Keratinocyte (primary cell): Measurements from ENCODE around the gene AMIGO2. TPM values are rescaled to one million over a fixed set of nuclear protein-coding genes. Genes with fewer than 3 reads are reported as not detected.

ENCODE experiments used
- DNase-seq: peaks from one replicate; pipeline ENCODE4 v3.0.0-alpha.2; 2011; ENCODE audit warnings: low read depth, missing footprints, low spot score
- FAIRE-seq: peaks from 2 replicates; lab custom pipeline; 2011; peaks lifted over from hg19 to GRCh38; lab: Jason Lieb, UNC
- H2AFZ ChIP-seq: 2 replicates; pipeline ENCODE4 v1.6.0; 2012; ENCODE audit warnings: low read length, control low read depth, inconsistent platforms; ENCODE audit not compliant: control insufficient read depth
- H3K27ac ChIP-seq: 2 replicates; pipeline ENCODE4 v1.5.1; 2011; ENCODE audit warnings: low read length; ENCODE audit not compliant: control insufficient read depth, insufficient read depth
- H3K27me3 ChIP-seq: 3 replicates; pipeline ENCODE4 v1.6.0; 2011; ENCODE audit warnings: low read length; ENCODE audit not compliant: control insufficient read depth, insufficient read depth; ENCODE audit errors: extremely low read depth
- H3K36me3 ChIP-seq, 2 experiments: 2 replicates in 1 of 2; 3 replicates in 1 of 2; pipeline ENCODE4 v1.5.1; 2011; ENCODE audit warnings: low read length in 2 of 2, mild to moderate bottlenecking in 1 of 2; ENCODE audit not compliant: control insufficient read depth in 2 of 2, insufficient read depth in 2 of 2; ENCODE audit errors: extremely low read depth in 1 of 2
- H3K4me1 ChIP-seq: 3 replicates; pipeline ENCODE4 v1.5.1; 2011; ENCODE audit warnings: low read length; ENCODE audit not compliant: control insufficient read depth, insufficient read depth; ENCODE audit errors: extremely low read depth
- H3K4me2 ChIP-seq: 3 replicates; pipeline ENCODE4 v1.6.0; 2011; ENCODE audit warnings: low read depth, low read length; ENCODE audit not compliant: control insufficient read depth, insufficient read depth; ENCODE audit errors: extremely low read depth
- H3K4me3 ChIP-seq, 3 experiments: fragments of 200-600 bp in 1 of 3; sonication (generic) in 1 of 3; 2 replicates in 2 of 3; 3 replicates in 1 of 3; pipeline ENCODE4 v1.5.1; 2011 to 2016; ENCODE audit warnings: low read length in 3 of 3, mild to moderate bottlenecking in 3 of 3, control low read depth in 2 of 3, inconsistent platforms in 1 of 3, low read depth in 1 of 3, mixed read lengths in 1 of 3, mixed run types in 1 of 3, moderate library complexity in 1 of 3; ENCODE audit not compliant: control insufficient read depth in 2 of 3, insufficient read depth in 2 of 3; ENCODE audit errors: extremely low read depth in 1 of 3
- H3K79me2 ChIP-seq: 2 replicates; pipeline ENCODE4 v1.6.0; 2012; ENCODE audit warnings: low read length; ENCODE audit not compliant: control insufficient read depth, insufficient read depth
- H3K9ac ChIP-seq: 3 replicates; pipeline ENCODE4 v1.6.0; 2011; ENCODE audit warnings: low read length; ENCODE audit not compliant: control insufficient read depth, insufficient read depth; ENCODE audit errors: extremely low read depth
- H3K9me1 ChIP-seq: 3 replicates; pipeline ENCODE4 v1.6.0; 2011; ENCODE audit warnings: low read length; ENCODE audit not compliant: control insufficient read depth, insufficient read depth; ENCODE audit errors: extremely low read depth
- H3K9me3 ChIP-seq: 2 replicates; pipeline ENCODE4 v1.5.1; 2012; ENCODE audit warnings: low read depth, low read length; ENCODE audit not compliant: control insufficient read depth
- H4K20me1 ChIP-seq: 3 replicates; pipeline ENCODE4 v1.6.0; 2011; ENCODE audit warnings: low read length; ENCODE audit not compliant: control insufficient read depth, insufficient read depth; ENCODE audit errors: extremely low read depth
- EZH2 ChIP-seq: IDR thresholded peaks from one replicate; pipeline ENCODE4 v1.6.1; 2012; ENCODE audit warnings: inconsistent platforms, mild to moderate bottlenecking, low read length, moderate library complexity
- dilution Hi-C: fragments of 300-500 bp; cut with MboI; formaldehyde crosslinking; loops from one replicate; pipeline ENCODE4 v1.7.0; 2020; ENCODE audit warnings: low sequenced_read_pairs; ENCODE audit not compliant: extremely low pct_ligation_motif_present
- polyA plus RNA-seq, 5 experiments: library from polyadenylated mRNA; depleted of rRNA in 3 of 5; stranded (reverse) in 3 of 5; stranded (forward) in 1 of 5; unstranded in 1 of 5; fragments of >200 nt; gene quantifications; 1 replicate in 1 of 5; 2 replicates in 3 of 5; 3 replicates in 1 of 5; pipeline versions ENCODE4 v1.2.1 to v1.2.3, GENCODE V29; 2011 to 2012; ENCODE audit warnings: missing spikeins in 2 of 5, low read depth in 1 of 5, low replicate concordance in 1 of 5
- TF ChIP-seq, protein P1 (sequence below), 3 experiments: IDR thresholded peaks in 1 of 3; conservative IDR thresholded peaks in 1 of 3; optimal IDR thresholded peaks in 1 of 3; 2 replicates in 2 of 3; 3 replicates in 1 of 3; pipeline versions ENCODE3 to v1.5.1; 2011; ENCODE audit warnings: low read length in 3 of 3, mild to moderate bottlenecking in 3 of 3, moderate library complexity in 2 of 3, control low read depth in 1 of 3, inconsistent platforms in 1 of 3; ENCODE audit not compliant: insufficient read depth in 2 of 3; ENCODE audit errors: extremely low read depth in 1 of 3

AMIGO2 gene
- polyA plus RNA-seq, 1 donor (not counting 4 experiments of a cell fraction or from before 2014, with no cell fraction given): 71.3 TPM

DNA sequence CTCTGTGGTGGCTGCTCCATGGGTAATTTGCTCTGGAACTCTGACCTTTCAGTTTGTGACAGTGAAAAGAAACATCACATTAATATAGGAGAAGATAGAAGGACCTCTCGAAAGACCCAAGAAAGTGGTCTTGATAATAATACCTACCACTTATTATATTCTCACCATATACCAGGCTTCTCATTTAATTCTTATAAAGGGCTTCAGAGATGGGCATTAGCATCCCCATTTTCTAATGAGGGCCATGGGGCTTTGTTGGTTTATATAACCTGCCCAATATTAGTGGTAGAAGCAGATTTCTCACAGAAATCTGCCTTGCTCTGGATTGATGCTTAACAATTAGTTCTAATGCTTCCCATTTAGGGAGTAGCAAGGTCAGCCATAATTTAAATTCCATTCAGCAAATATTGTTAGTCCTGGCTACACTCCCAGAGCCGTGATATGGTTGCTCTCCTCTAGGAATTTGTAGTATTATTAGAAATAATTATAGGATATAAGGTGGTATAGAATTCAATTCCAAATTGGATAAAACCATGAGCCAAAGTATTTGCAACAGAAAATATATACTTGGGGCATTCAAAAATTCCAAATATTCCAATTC lies 7.4 kb upstream of the AMIGO2 start:
- Histone ChIP-seq H4K20me1 (no peaks in the 10 kb centered on the region), H3K9ac (no peak overlapping the region), H3K4me2 (peak overlapping the region; percentile 26), H3K79me2 (peaks cover 16% of the 10 kb centered on the region), H2AFZ (no peak overlapping the region), H3K9me1 (no peaks in the 10 kb centered on the region), H3K27ac (peak overlapping the region; percentile 92), H3K4me3 (no peak overlapping the region), H3K9me3 (peaks cover 11% of the 10 kb centered on the region), H3K36me3 (peaks cover 2 to 4% of the 10 kb centered on the region in 2 experiments), H3K4me1 (peaks cover 67% of the 10 kb centered on the region), H3K27me3 (no peaks in the 10 kb centered on the region)
- dilution Hi-C loops: no loop called here
- no peak for TF ChIP-seq EZH2
- TF ChIP-seq, protein P1, sequence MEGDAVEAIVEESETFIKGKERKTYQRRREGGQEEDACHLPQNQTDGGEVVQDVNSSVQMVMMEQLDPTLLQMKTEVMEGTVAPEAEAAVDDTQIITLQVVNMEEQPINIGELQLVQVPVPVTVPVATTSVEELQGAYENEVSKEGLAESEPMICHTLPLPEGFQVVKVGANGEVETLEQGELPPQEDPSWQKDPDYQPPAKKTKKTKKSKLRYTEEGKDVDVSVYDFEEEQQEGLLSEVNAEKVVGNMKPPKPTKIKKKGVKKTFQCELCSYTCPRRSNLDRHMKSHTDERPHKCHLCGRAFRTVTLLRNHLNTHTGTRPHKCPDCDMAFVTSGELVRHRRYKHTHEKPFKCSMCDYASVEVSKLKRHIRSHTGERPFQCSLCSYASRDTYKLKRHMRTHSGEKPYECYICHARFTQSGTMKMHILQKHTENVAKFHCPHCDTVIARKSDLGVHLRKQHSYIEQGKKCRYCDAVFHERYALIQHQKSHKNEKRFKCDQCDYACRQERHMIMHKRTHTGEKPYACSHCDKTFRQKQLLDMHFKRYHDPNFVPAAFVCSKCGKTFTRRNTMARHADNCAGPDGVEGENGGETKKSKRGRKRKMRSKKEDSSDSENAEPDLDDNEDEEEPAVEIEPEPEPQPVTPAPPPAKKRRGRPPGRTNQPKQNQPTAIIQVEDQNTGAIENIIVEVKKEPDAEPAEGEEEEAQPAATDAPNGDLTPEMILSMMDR (optimal IDR thresholded peaks at IDR 0.05 in 1 of 3, IDR thresholded peaks at IDR 0.05 in 1 of 3, conservative IDR thresholded peaks at IDR 0.05 in 1 of 3; ENCODE audit: extremely low read depth in 1 of 3, insufficient read depth in 2 of 3, low read length in 3 of 3): no peak
- DNase-seq: no peak
- FAIRE-seq: no peak

DNA sequence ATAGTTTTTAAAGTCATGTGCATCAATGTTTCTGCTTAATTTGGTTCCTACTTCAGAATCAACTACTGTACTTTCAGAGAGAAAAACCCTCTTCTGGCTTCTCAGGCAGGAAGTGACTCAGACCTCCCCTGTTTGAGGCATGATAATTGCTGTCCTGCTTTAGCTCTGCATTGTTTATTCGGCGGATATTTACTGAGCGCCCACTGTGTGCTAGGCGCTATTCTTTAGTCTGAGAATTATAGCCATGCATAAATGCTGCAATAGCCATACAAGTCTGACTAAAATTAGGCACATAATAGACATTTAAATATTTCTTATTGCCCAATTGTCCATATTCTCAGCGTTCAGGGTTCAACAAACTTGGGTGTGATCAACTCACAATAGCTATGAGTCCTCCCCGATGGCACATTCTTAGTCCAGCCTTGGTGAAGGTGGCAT lies 6.1 kb upstream of the AMIGO2 start:
- Histone ChIP-seq H3K79me2 (peaks cover 19% of the 10 kb centered on the region), H3K27ac (peak overlapping the region; percentile 72), H3K27me3 (no peaks in the 10 kb centered on the region), H3K4me1 (peaks cover 78% of the 10 kb centered on the region), H2AFZ (no peak overlapping the region), H3K4me3 (peak overlapping the region in 1 of 3 experiments; percentile 5), H4K20me1 (no peaks in the 10 kb centered on the region), H3K9me3 (peaks cover 10% of the 10 kb centered on the region), H3K9ac (no peak overlapping the region), H3K36me3 (peaks cover 2 to 4% of the 10 kb centered on the region in 2 experiments), H3K4me2 (peak overlapping the region; percentile 45), H3K9me1 (no peaks in the 10 kb centered on the region)
- no peak for DNase-seq
- dilution Hi-C loops: no loop called here
- FAIRE-seq: peak; percentile 80
- TF ChIP-seq, protein P1 (optimal IDR thresholded peaks at IDR 0.05 in 1 of 3, IDR thresholded peaks at IDR 0.05 in 1 of 3, conservative IDR thresholded peaks at IDR 0.05 in 1 of 3; ENCODE audit: extremely low read depth in 1 of 3, insufficient read depth in 2 of 3, low read length in 3 of 3): no peak
- no peak for TF ChIP-seq EZH2
